22Rv1 (cell line): ENCODE results near the gene CEACAM19.
A peak's percentile ranks its signal among the peaks of the same experiment; 100 is the strongest.
"Not testable (repeated sequence)": the region's sequence is repeated elsewhere in the genome, so short reads cannot be mapped to it uniquely, and the experiment has no call there.

Experiments
- H3K27ac ChIP-seq: fragments of 450-650 bp; 2 replicates; pipeline ENCODE4 v1.5.1; 2017
- CTCF ChIP-seq: fragments of 450-650 bp; IDR thresholded peaks from 2 replicates; pipeline ENCODE4 v1.5.1; 2017; ENCODE audit warnings: mild to moderate bottlenecking
- ZFX ChIP-seq: fragments of 450-650 bp; IDR thresholded peaks from 2 replicates; pipeline ENCODE4 v1.6.1; 2017; ENCODE audit warnings: antibody characterized with exemption, borderline replicate concordance

The CEACAM19 gene

GRCh38 chr19:44668985-44669764 is 2.1 kb upstream of the CEACAM19 start:
- H3K27ac ChIP-seq = no peak overlapping the region

GRCh38 chr19:44670027-44670426 is 1.3 kb upstream of the CEACAM19 start:
- not testable (repeated sequence) for H3K27ac ChIP-seq

More at GRCh38 chr19:44668985-44669764, 2.1 kb upstream of the CEACAM19 start:
- TF ChIP-seq CTCF = no peak
- no peak for TF ChIP-seq ZFX

- no peak overlapping the region for H3K27ac ChIP-seq
- TF ChIP-seq ZFX (no peak), CTCF (no peak)
These were observed 944 bp downstream of the CEACAM19 start for GRCh38 chr19:44672226-44672625.

- no peak for TF ChIP-seq ZFX
- TF ChIP-seq CTCF = no peak
- no peak overlapping the region for H3K27ac ChIP-seq
These were observed 2.2 kb downstream of the CEACAM19 start for GRCh38 chr19:44673510-44673909.

GRCh38 chr19:44675521-44675920 is 4.2 kb downstream of the CEACAM19 start:
- TF ChIP-seq ZFX (no peak), CTCF (no peak)
- no peak overlapping the region for H3K27ac ChIP-seq

GRCh38 chr19:44677019-44677811 is 5.9 kb downstream of the CEACAM19 start:
- no peak for TF ChIP-seq CTCF
- TF ChIP-seq ZFX = no peak
- peak overlapping the region; percentile 37; the same call in 1 of the 2 replicates for H3K27ac ChIP-seq

- TF ChIP-seq CTCF (no peak), ZFX (no peak)
- no peak overlapping the region for H3K27ac ChIP-seq
These were observed 9.3 kb downstream of the CEACAM19 start for GRCh38 chr19:44680536-44680935.
